ENCODE results near the gene PINLYP. TPM values are rescaled to one million over a fixed set of nuclear protein-coding genes. Genes with fewer than 3 reads are reported as not detected.

PINLYP gene
- total RNA-seq, 4 donors from 2014 or later: 0.99 to 16.4 (median 3.1) TPM

- H3K4me3 ChIP-seq (ENCODE audit: low read depth, poor library complexity, severe bottlenecking): peak overlapping the region; percentile 60
- DNase-seq (ENCODE audit: low spot score in 2 of 2): peak; percentile 32 to 88
- 1 to 2% methylated on average over 13 of the region's 16 CpGs for WGBS, 2 donors
- intact Hi-C loops (cut with DNase I; ENCODE audit: low total_unique reads): no loop called here
- no peak for TF ChIP-seq POLR2A (IDR thresholded peaks at IDR 0.05)
Observed at GRCh38 chr19:43532571-43532961, 43.0 kb upstream of the PINLYP start.

GRCh38 chr19:43532962-43533545 is 42.5 kb upstream of the PINLYP start, which contains the start of gene ZNF575:
TSS of gene ZNF575 (plus strand) at chr19:43533188. CDS start at chr19:43534423, 1,235 bp downstream.
- peak; percentile 83 to 97 for DNase-seq (ENCODE audit: low spot score in 2 of 2)
- TF ChIP-seq POLR2A (IDR thresholded peaks at IDR 0.05) (no peak), CTCF (IDR thresholded peaks at IDR 0.05) (no peak)
- intact Hi-C loops (cut with DNase I; ENCODE audit: low total_unique reads): no loop called here
- 0 to 1% methylated on average over 26 to 46 of the region's 47 CpGs for WGBS, 2 donors
- H3K4me3 ChIP-seq (ENCODE audit: low read depth, poor library complexity, severe bottlenecking): peak within 1 kb of the TSS; percentile 60

- WGBS, 2 donors: 1% methylated on average over 34 to 41 of the region's 41 CpGs
- H3K4me3 ChIP-seq (ENCODE audit: low read depth, poor library complexity, severe bottlenecking): peak overlapping the region; percentile 60
- intact Hi-C loops (cut with DNase I; ENCODE audit: low total_unique reads): no loop called here
- TF ChIP-seq CTCF (IDR thresholded peaks at IDR 0.05): no peak
- TF ChIP-seq POLR2A (IDR thresholded peaks at IDR 0.05): no peak
- DNase-seq (ENCODE audit: low spot score in 2 of 2): peak; percentile 99
Observed at GRCh38 chr19:43533546-43534304, 41.9 kb upstream of the PINLYP start.

GRCh38 chr19:43534305-43534815 is 41.2 kb upstream of the PINLYP start:
- 36% methylated on average over 17 of the region's 17 CpGs for WGBS, 2 donors
- TF ChIP-seq CTCF (IDR thresholded peaks at IDR 0.05) (no peak), POLR2A (IDR thresholded peaks at IDR 0.05) (no peak)
- no peak for DNase-seq (ENCODE audit: low spot score in 2 of 2)
- H3K4me3 ChIP-seq (ENCODE audit: low read depth, poor library complexity, severe bottlenecking): no peak overlapping the region
- intact Hi-C loops (cut with DNase I; ENCODE audit: low total_unique reads): no loop called here

- 64 to 65% methylated on average over 62 of the region's 62 CpGs for WGBS, 2 donors
- intact Hi-C loops (cut with DNase I; ENCODE audit: low total_unique reads): no loop called here
- H3K4me3 ChIP-seq (ENCODE audit: low read depth, poor library complexity, severe bottlenecking): no peak overlapping the region
- no peak for TF ChIP-seq POLR2A (IDR thresholded peaks at IDR 0.05)
- TF ChIP-seq CTCF (IDR thresholded peaks at IDR 0.05): no peak
- DNase-seq (ENCODE audit: low spot score in 2 of 2): peak in 1 of 2 donors; percentile 89
Observed at GRCh38 chr19:43534816-43535761, 40.5 kb upstream of the PINLYP start.

Measured in lower leg skin (tissue), 4 donors.